Effector memory CD8-positive, alpha-beta T cell (primary cell): ENCODE data around the gene ZNF343.
A peak's percentile ranks its signal among the peaks of the same experiment; 100 is the strongest.

ENCODE experiments used
- ATAC-seq: fragments of 150-1000 bp; cut with Tn5 transposase; replicated peaks from 2 replicates; pipeline ENCODE4 v1.10.0; 2021; ENCODE audit warnings: mild to moderate bottlenecking, moderate library complexity
- DNase-seq, 3 experiments: peaks; one replicate each; pipeline ENCODE4 v3.0.0; 2021
- H3K27ac Mint-ChIP-seq, 2 donors: one replicate each; pipeline ENCODE4 v1.8.0; 2022; ENCODE audit warnings: mild to moderate bottlenecking in 2 of 2, mixed read lengths in 2 of 2, moderate library complexity in 2 of 2
- H3K27me3 Mint-ChIP-seq, 2 donors: one replicate each; pipeline ENCODE4 v1.8.0; 2022; ENCODE audit warnings: mixed read lengths in 2 of 2
- H3K36me3 Mint-ChIP-seq: one replicate; pipeline ENCODE4 v1.8.0; 2022; ENCODE audit warnings: mild to moderate bottlenecking, moderate library complexity, mixed read lengths; ENCODE audit not compliant: insufficient read depth
- H3K4me1 Mint-ChIP-seq, 2 donors: one replicate each; pipeline ENCODE4 v1.8.0; 2022; ENCODE audit warnings: low read depth in 2 of 2, mixed read lengths in 2 of 2
- H3K4me3 Mint-ChIP-seq, 2 donors: one replicate each; pipeline ENCODE4 v1.8.0; 2022; ENCODE audit warnings: mild to moderate bottlenecking in 2 of 2, mixed read lengths in 2 of 2, moderate library complexity in 2 of 2
- H3K9me3 Mint-ChIP-seq, 2 donors: one replicate each; pipeline ENCODE4 v1.8.0; 2022; ENCODE audit warnings: mixed read lengths in 2 of 2

The ZNF343 gene

GRCh38 chr20:2475850-2476741 is 32.6 kb downstream of the ZNF343 start:
- Mint-ChIP-seq H3K27ac (no peak overlapping the region), H3K4me1 (peaks cover 1 to 3% of the 10 kb centered on the region in 2 donors)
- no peak for ATAC-seq

GRCh38 chr20:2473516-2473915 is 35.2 kb downstream of the ZNF343 start:
- H3K9me3 Mint-ChIP-seq: no peaks in the 10 kb centered on the region
- H3K36me3 Mint-ChIP-seq: peaks cover 16% of the 10 kb centered on the region
- peaks cover 21 to 22% of the 10 kb centered on the region in 2 donors for H3K4me1 Mint-ChIP-seq
- DNase-seq (no peak), ATAC-seq (no peak)
- H3K27ac Mint-ChIP-seq: no peak overlapping the region
- no peaks in the 10 kb centered on the region for H3K27me3 Mint-ChIP-seq
- H3K4me3 Mint-ChIP-seq: no peak overlapping the region

More at GRCh38 chr20:2475850-2476741, 32.6 kb downstream of the ZNF343 start:
- no peak overlapping the region for H3K4me3 Mint-ChIP-seq
- peaks cover under 1% of the 10 kb centered on the region for H3K36me3 Mint-ChIP-seq
- no peak for DNase-seq
- H3K27me3 Mint-ChIP-seq: no peaks in the 10 kb centered on the region
- peaks cover 0 to 7% of the 10 kb centered on the region in 2 donors for H3K9me3 Mint-ChIP-seq

GRCh38 chr20:2470423-2471193 is 38.1 kb downstream of the ZNF343 start, which contains the start of gene SNRPB:
Gene SNRPB (minus strand): TSS chr20:2470789. CDS start chr20:2470690, 99 bp downstream.
- DNase-seq (peak; percentile 95 to 96 (median 95)), ATAC-seq (peak; percentile 89)
- Mint-ChIP-seq H3K4me1 (peaks cover 33 to 41% of the 10 kb centered on the region in 2 donors), H3K9me3 (no peaks in the 10 kb centered on the region), H3K27ac (peak within 1 kb of the TSS; percentile 98 to 99), H3K27me3 (no peaks in the 10 kb centered on the region), H3K36me3 (peaks cover 41% of the 10 kb centered on the region), H3K4me3 (peak within 1 kb of the TSS; percentile 99)

GRCh38 chr20:2469991-2470422 is 38.7 kb downstream of the ZNF343 start:
- peak overlapping the region; percentile 99 for H3K4me3 Mint-ChIP-seq
- no peaks in the 10 kb centered on the region for H3K27me3 Mint-ChIP-seq
- peaks cover 33 to 41% of the 10 kb centered on the region in 2 donors for H3K4me1 Mint-ChIP-seq
- H3K9me3 Mint-ChIP-seq: no peaks in the 10 kb centered on the region
- peaks cover 47% of the 10 kb centered on the region for H3K36me3 Mint-ChIP-seq
- peak; percentile 65 for ATAC-seq
- H3K27ac Mint-ChIP-seq: peak overlapping the region; percentile 98 to 99
- DNase-seq: peak; percentile 56 to 61 (median 60)

- Mint-ChIP-seq H3K27ac (peak overlapping the region; percentile 98 to 99), H3K4me3 (peak overlapping the region; percentile 99), H3K4me1 (peaks cover 33 to 41% of the 10 kb centered on the region in 2 donors), H3K27me3 (no peaks in the 10 kb centered on the region), H3K36me3 (peaks cover 59% of the 10 kb centered on the region), H3K9me3 (no peaks in the 10 kb centered on the region)
- DNase-seq: no peak
- ATAC-seq: no peak
These were observed 39.9 kb downstream of the ZNF343 start for GRCh38 chr20:2468581-2469407.

- no peak overlapping the region for H3K4me3 Mint-ChIP-seq
These were observed 41.3 kb downstream of the ZNF343 start for GRCh38 chr20:2467412-2467811.

GRCh38 chr20:2465100-2465499 is 43.6 kb downstream of the ZNF343 start:
- Mint-ChIP-seq H3K27me3 (no peaks in the 10 kb centered on the region), H3K9me3 (no peaks in the 10 kb centered on the region), H3K4me3 (no peak overlapping the region), H3K36me3 (peaks cover 86% of the 10 kb centered on the region), H3K4me1 (peaks cover 23 to 31% of the 10 kb centered on the region in 2 donors), H3K27ac (no peak overlapping the region)
- DNase-seq: no peak
- no peak for ATAC-seq

More at GRCh38 chr20:2467412-2467811, 41.3 kb downstream of the ZNF343 start:
- peaks cover 33 to 41% of the 10 kb centered on the region in 2 donors for H3K4me1 Mint-ChIP-seq
- H3K36me3 Mint-ChIP-seq: peaks cover 73% of the 10 kb centered on the region
- ATAC-seq: no peak
- no peak overlapping the region for H3K27ac Mint-ChIP-seq
- H3K9me3 Mint-ChIP-seq: no peaks in the 10 kb centered on the region
- DNase-seq: no peak
- H3K27me3 Mint-ChIP-seq: no peaks in the 10 kb centered on the region

GRCh38 chr20:2463616-2464365 is 44.9 kb downstream of the ZNF343 start:
- H3K27ac Mint-ChIP-seq: no peak overlapping the region
- peaks cover 13 to 21% of the 10 kb centered on the region in 2 donors for H3K4me1 Mint-ChIP-seq
- no peak overlapping the region for H3K4me3 Mint-ChIP-seq
- H3K36me3 Mint-ChIP-seq: peaks cover 93% of the 10 kb centered on the region
- no peak for DNase-seq
- ATAC-seq: no peak
- no peaks in the 10 kb centered on the region for H3K9me3 Mint-ChIP-seq
- no peaks in the 10 kb centered on the region for H3K27me3 Mint-ChIP-seq

- Mint-ChIP-seq H3K36me3 (peaks cover 87% of the 10 kb centered on the region), H3K4me3 (no peak overlapping the region), H3K27ac (no peak overlapping the region)
These were observed 46.2 kb downstream of the ZNF343 start for GRCh38 chr20:2462484-2462883.

GRCh38 chr20:2460752-2461424 is 47.8 kb downstream of the ZNF343 start:
- Mint-ChIP-seq H3K9me3 (no peaks in the 10 kb centered on the region), H3K27ac (peak overlapping the region in 1 of 2 donors; percentile 23), H3K4me1 (peaks cover 0 to 3% of the 10 kb centered on the region in 2 donors), H3K4me3 (no peak overlapping the region), H3K27me3 (no peaks in the 10 kb centered on the region), H3K36me3 (peaks cover 75% of the 10 kb centered on the region)
- ATAC-seq (no peak), DNase-seq (no peak)

More at GRCh38 chr20:2462484-2462883, 46.2 kb downstream of the ZNF343 start:
- H3K4me1 Mint-ChIP-seq: peaks cover 2 to 11% of the 10 kb centered on the region in 2 donors
- no peak for ATAC-seq
- no peaks in the 10 kb centered on the region for H3K9me3 Mint-ChIP-seq
- DNase-seq: no peak
- H3K27me3 Mint-ChIP-seq: no peaks in the 10 kb centered on the region

GRCh38 chr20:2459981-2460751 is 48.5 kb downstream of the ZNF343 start:
- Mint-ChIP-seq H3K4me1 (no peaks in the 10 kb centered on the region), H3K36me3 (peaks cover 68% of the 10 kb centered on the region), H3K4me3 (no peak overlapping the region), H3K27ac (no peak overlapping the region), H3K9me3 (no peaks in the 10 kb centered on the region), H3K27me3 (no peaks in the 10 kb centered on the region)
- no peak for ATAC-seq
- no peak for DNase-seq
